GM18508 (cell line): Measurements from ENCODE around the gene ERBB4.
"Not testable (repeated sequence)": the region's sequence is repeated elsewhere in the genome, so short reads cannot be mapped to it uniquely, and the experiment has no call there.

ENCODE experiments used
- ATAC-seq: cut with Tn5 transposase; IDR thresholded peaks from one replicate; pipeline ENCODE4 v1.9.1; 2021; ENCODE audit warnings: moderate number of reproducible peaks; ENCODE audit not compliant: insufficient read depth, unreplicated experiment

Gene ERBB4

GRCh38 chr2:212109792-212110680 lies 428.6 kb downstream of the ERBB4 start:
- no peak for ATAC-seq

DNA sequence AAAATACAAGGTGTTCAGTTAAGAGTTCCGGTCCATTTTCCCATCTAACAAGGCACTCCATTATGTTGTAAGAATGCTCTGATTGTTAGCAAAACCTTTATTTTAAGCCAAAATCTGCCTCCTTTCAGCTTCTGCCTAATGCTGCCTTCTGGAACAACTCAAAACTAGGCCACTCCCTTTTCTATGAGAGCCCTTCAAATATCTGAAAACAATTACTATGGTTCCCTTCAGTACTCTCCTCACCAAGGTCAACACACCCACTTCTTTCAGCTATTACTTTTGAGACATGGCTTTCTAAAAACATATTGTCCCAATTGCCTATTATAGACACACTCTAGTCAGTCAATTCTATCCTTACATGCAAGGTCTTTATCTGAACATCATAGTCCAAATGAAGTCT lies 429.4 kb downstream of the ERBB4 start:
- ATAC-seq = no peak

DNA sequence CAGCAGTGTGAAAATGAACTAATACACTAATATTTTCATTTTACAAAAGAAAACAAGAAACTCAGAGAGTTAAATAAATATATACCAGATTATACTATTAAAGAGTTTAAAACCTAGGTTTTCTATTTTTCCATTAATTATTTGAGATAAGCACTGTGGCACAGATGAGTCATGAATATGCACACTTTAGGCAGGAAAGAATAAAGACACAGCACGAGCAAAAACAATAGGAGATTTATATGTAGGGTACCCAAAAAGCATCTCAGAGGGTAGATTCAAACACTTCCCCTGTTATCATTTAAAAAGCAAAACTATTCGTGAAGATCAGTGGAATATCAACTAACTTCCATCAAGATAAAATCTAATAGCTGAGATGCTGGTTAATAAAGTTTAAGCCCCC lies 430.6 kb downstream of the ERBB4 start:
- ATAC-seq = no peak

- ATAC-seq = no peak
Observed at GRCh38 chr2:212107014-212107413, 431.6 kb downstream of the ERBB4 start.

DNA sequence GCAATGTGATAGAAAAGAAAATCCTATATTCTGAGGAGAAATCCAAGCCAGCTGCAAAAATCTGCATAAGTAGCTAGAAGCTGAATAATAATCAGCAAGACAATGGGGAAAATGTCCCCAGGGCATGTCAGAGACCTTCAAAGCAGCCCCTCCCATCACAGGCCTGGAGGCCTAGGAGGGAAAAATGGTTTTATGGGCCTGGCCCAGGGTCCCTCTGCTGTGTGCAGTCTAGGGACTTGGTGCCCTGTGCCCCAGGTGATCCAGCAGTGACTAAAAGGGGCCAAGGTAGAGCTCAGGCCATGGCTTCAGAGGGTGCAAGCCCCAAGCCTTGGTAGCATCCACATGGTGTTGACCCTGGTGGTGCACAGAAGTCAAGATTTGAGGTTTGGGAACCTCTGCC lies 432.1 kb downstream of the ERBB4 start:
- ATAC-seq = not testable (repeated sequence)

DNA sequence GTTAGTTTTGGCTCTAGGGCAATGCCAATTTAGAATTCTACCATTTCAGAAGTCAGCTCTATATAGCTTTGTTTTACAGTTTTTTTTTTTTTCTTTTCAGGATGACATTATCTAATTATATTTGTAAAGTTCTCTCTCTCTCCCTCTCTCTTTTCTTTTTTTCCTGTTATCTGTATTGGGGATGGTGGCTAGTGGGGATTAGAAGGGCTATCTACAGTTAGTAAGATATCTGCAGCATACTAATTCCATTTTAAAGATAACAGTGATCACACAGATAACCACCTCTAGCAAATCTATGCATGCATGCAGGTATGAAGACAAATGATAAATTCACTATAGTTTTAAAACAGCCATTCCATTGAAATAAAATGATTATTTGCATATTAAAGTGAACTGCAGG lies 438.9 kb downstream of the ERBB4 start:
- ATAC-seq = no peak

DNA sequence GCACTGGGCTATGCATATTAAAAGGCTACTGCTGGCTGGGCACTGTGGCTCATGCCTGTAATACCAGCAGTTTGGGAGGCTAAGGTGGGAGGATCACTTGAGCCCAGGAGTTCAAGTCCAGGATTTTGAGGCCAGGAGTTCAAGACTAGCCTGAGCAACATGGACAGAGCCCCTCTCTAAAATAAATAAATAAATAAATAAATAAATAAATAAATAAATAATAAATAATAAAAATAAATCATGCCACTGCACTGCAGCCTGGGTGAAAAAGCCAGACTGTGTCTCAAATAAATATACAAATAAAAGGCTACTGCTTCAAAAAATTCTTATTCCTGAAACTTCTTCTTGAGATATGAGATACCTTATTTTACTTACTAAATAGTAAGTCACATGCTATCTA lies 439.6 kb downstream of the ERBB4 start:
- ATAC-seq = no peak

DNA sequence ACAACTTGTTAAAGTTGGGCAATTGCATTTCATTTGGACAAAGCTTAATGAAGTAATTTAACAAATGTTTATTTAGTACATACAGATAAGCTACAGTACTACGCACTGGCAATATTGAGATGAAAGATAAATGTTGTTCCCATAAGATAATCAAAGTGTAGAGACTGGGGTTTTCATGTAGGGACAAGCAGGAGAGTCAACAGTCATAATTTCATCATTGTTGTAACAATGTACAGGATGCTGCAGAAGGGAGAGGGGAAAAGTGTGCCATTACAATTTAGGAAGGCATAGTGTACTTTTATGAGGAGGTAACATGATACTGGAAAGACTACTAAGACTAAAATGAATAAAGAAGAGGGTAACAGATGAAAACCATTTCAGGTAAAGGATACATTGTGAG lies 441.6 kb downstream of the ERBB4 start:
- ATAC-seq = no peak

GRCh38 chr2:212089873-212090272 lies 448.7 kb downstream of the ERBB4 start:
- no peak for ATAC-seq

- ATAC-seq = no peak
Observed at GRCh38 chr2:212088353-212088752, 450.2 kb downstream of the ERBB4 start.

DNA sequence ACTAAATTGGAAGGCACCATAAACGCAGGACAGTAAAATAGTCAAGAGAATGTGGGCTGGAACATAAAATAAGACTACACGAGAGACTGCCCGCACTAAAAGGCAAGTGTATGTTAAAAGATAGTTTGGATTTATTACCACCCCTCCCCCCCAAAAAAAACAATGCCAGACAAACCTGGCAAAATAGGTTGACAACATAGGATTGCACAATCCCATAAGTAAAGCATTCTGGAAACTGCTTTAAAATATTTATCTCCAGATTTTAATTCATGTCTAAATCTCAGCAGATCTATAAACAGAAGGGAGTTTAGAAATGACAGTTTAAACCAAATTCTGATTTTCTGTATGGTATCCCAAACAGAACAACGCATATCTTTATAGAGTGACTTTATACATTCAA lies 455.1 kb downstream of the ERBB4 start:
- ATAC-seq = no peak

- ATAC-seq = peak; percentile 63
Observed at GRCh38 chr2:212078103-212078502, 460.5 kb downstream of the ERBB4 start.

DNA sequence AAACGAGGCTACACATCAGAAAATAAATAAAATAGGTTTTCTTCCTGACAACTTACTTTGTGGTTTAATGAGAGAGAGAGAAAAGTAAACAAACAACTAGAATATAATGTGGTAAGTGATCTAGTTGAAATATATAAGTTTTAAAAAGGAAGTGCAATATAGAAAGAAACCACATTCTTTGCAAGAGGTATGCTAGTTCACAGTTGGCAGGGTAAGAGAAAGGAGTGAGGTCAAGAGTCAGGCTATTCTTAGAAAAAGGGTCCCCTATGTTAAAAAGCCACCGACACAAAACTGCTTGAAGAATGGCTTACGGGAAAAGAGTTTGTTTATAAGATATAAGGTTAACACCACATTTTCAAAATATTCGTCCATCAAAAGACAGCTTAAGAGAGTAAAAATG lies 462.1 kb downstream of the ERBB4 start:
- ATAC-seq = no peak

GRCh38 chr2:212073360-212073759 lies 465.2 kb downstream of the ERBB4 start:
- no peak for ATAC-seq

DNA sequence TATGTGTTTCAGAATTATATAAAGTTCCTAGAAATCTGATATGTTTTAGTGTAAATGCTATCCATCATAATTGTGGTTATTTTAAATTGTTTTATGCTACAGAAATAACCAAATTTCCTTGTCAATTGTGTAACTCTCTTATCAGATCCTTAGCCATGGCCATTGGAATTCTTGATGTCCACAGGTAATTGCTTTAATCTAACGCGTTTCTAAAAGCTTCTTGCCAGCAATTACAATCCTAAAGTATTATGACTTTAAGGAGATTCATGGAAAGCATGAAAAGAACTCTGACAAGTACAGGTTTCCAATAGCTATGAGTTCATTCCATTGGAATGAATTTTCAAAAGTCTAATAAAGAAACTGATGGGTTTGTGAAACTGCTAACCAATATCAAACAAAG lies 472.1 kb downstream of the ERBB4 start:
- no peak for ATAC-seq

GRCh38 chr2:212064318-212064717 lies 474.3 kb downstream of the ERBB4 start:
- no peak for ATAC-seq

GRCh38 chr2:212052412-212053159 lies 486.0 kb downstream of the ERBB4 start:
- ATAC-seq = peak; percentile 58

- ATAC-seq = no peak
Observed at GRCh38 chr2:212050871-212051270, 487.7 kb downstream of the ERBB4 start.

DNA sequence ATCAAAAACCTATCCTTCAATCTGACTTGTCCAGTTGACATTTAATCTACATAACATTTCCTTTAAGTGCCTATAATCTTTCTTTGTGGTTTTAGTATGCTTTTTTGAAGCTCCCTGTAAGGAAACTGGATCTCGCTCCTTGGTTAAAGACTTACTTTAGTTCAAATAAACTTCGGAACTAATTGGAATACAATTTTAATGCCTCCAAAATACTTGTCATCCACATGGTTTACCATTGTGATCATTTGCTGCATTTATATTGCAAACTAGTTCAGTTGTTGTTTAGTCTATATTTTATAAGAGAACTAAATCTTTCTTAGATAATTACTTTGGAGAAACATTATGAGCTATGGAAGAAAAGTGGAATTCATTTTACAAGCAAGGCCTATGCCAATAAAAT lies 496.0 kb downstream of the ERBB4 start:
- ATAC-seq = no peak

- ATAC-seq = no peak
Observed at GRCh38 chr2:212037062-212037461, 501.5 kb downstream of the ERBB4 start.

DNA sequence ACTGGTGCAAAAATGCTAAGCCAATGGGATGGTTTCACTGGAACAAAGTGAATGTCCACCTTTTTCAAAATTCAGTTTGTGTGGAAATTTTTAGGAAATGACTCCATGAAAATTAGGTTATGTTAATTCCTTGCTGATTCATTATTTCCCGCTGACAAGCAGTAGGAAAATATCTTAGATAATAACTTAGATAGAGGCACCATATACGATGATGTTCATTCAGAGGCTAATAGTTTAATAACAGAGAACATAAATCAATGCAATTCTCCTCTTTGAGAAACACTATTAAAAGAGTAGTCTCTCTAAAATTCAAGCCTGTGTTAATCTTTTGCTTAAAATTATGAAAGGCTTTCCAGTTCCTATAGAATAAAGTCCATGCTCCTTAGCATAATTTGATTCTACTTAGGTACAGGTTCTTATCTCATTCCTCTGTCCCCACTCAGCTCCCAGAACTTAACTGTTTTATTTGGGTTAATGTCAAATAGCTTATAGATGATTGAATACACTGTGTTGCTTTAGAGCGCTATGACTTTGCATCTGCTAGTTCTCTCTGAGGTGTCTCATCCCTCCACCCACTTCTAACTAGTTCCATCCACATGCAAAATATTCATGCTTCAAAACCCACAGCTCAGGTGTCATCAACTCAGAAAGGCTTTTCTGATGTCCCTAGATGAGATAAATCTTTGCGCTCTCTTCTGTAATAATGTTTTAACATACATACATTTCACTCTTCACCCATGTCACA lies 503.6 kb downstream of the ERBB4 start:
- no peak for ATAC-seq
